ENCODE results near the gene PPP1R9A. TPM values are rescaled to one million over a fixed set of nuclear protein-coding genes. Genes with fewer than 3 reads are reported as not detected.

The PPP1R9A gene
- polyA plus RNA-seq, 3 donors: not detected

DNA sequence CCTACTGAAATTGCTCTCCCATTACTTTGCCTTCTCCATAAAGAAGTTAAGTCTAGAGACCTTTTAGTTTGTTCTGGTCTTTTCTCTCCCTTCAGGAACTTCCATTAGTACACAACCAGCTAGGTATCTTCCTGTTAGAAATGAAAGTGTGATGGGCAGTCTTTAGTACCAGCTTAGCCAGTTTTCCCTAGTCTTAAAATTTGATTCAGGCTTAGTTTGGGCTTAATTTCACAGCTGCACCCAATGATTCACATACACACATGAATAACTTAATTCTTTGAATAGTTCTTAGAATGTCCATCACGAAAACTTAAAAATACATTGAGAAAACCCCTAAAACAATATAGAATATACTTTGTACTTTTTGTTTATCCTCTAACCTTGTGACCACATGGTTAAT, 2.4 kb upstream of the PPP1R9A start:
- H3K79me2 ChIP-seq (ENCODE audit: insufficient read depth, low read length): no peaks in the 10 kb centered on the region
- peaks cover 0 to 6% of the 10 kb centered on the region in 2 donors for H3K9me3 ChIP-seq (replicated peaks in 1 of 2; ENCODE audit: control insufficient read depth in 1 of 2, insufficient read depth in 1 of 2, low read length in 2 of 2)
- peaks cover 0 to 9% (median 1%) of the 10 kb centered on the region in 7 donors for H3K9me3 Mint-ChIP-seq
- no peak overlapping the region for H3K4me3 Mint-ChIP-seq
- no peak overlapping the region for H3K27ac ChIP-seq (ENCODE audit: low read depth in 1 of 2, low read length in 2 of 2)
- no peaks in the 10 kb centered on the region for H3K36me3 Mint-ChIP-seq
- H3K4me2 ChIP-seq (replicated peaks; ENCODE audit: extremely low read depth, low read length, poor library complexity, severe bottlenecking): no peak overlapping the region
- DNase-seq: no peak
- H4K20me1 ChIP-seq (ENCODE audit: insufficient read depth, low read length): no peaks in the 10 kb centered on the region
- H2AFZ ChIP-seq (ENCODE audit: insufficient read depth, low read depth, low read length, poor library complexity, severe bottlenecking): no peak overlapping the region
- peaks cover 27 to 43% of the 10 kb centered on the region in 2 donors for H3K27me3 ChIP-seq (ENCODE audit: control insufficient read depth in 2 of 2, insufficient read depth in 2 of 2, low read length in 2 of 2)
- no peaks in the 10 kb centered on the region for H3K36me3 ChIP-seq (replicated peaks in 1 of 2; ENCODE audit: control insufficient read depth in 1 of 2, insufficient read depth in 2 of 2, low read length in 2 of 2)
- peaks cover 10% of the 10 kb centered on the region for H3K4me1 Mint-ChIP-seq
- no peak overlapping the region for H3K9ac ChIP-seq (ENCODE audit: insufficient read depth, low read length, poor library complexity, severe bottlenecking)
- intact Hi-C loops (cut with micrococcal nuclease): no loop called here
- H3K4me3 ChIP-seq (replicated peaks in 1 of 3; ENCODE audit: low read depth in 2 of 3, low read length in 3 of 3): no peak overlapping the region
- H3K27ac Mint-ChIP-seq: no peak overlapping the region
- no CpG with 5 or more reads among the region's 1 CpG for WGBS (ENCODE audit: insufficient coverage)
- H3K4me1 ChIP-seq (ENCODE audit: control insufficient read depth in 1 of 2, insufficient read depth in 2 of 2, low read length in 2 of 2): no peaks in the 10 kb centered on the region
- TF ChIP-seq, protein P1, sequence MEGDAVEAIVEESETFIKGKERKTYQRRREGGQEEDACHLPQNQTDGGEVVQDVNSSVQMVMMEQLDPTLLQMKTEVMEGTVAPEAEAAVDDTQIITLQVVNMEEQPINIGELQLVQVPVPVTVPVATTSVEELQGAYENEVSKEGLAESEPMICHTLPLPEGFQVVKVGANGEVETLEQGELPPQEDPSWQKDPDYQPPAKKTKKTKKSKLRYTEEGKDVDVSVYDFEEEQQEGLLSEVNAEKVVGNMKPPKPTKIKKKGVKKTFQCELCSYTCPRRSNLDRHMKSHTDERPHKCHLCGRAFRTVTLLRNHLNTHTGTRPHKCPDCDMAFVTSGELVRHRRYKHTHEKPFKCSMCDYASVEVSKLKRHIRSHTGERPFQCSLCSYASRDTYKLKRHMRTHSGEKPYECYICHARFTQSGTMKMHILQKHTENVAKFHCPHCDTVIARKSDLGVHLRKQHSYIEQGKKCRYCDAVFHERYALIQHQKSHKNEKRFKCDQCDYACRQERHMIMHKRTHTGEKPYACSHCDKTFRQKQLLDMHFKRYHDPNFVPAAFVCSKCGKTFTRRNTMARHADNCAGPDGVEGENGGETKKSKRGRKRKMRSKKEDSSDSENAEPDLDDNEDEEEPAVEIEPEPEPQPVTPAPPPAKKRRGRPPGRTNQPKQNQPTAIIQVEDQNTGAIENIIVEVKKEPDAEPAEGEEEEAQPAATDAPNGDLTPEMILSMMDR (IDR thresholded peaks at IDR 0.05): no peak
- peaks cover 29 to 39% (median 37%) of the 10 kb centered on the region in 3 donors for H3K27me3 Mint-ChIP-seq (ENCODE audit: low read depth in 3 of 3)

DNA sequence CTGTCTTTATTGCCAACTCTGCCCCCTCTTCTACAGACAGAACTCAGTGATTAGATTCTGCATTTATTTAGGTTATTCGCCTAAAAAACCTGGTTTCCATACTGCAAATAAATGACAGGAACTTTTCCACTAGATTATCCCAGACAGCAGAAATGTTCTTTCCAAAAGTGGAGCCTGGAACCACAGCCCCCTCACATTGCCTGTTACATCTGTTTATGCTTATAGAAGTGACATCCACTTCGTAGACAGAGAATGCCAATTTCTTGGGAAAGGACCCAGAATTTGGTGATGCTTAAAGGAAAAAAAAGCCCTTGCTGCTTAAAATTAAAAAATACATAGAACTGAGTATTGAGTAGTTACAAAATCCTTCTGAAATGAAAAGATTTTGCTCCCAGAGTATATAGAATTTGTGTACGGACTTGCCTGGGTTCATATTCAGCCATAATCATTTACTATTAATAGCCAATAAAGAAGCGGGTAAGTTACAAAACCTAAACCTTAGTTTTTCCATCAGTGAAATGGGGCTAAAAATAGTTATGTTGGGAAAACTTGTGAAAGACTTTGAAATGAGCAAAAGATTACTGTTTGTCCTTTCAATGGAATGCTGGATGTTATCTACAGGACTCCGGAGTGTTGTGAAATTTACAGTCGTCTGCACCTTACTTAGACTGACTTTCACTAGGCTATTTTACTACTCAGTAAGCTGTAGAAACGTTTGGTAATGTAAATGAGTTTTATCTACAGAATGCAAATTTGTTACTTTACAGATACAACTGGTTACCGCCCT, 1.1 kb upstream of the PPP1R9A start:
- H3K9me3 Mint-ChIP-seq: peaks cover 0 to 9% (median 1%) of the 10 kb centered on the region in 7 donors
- H2AFZ ChIP-seq (ENCODE audit: insufficient read depth, low read depth, low read length, poor library complexity, severe bottlenecking): no peak overlapping the region
- H3K27ac ChIP-seq (ENCODE audit: low read depth in 1 of 2, low read length in 2 of 2): no peak overlapping the region
- no peak overlapping the region for H3K27ac Mint-ChIP-seq
- WGBS (ENCODE audit: insufficient coverage): 88% methylated on average over 1 of the region's 8 CpGs
- no peak overlapping the region for H3K9ac ChIP-seq (ENCODE audit: insufficient read depth, low read length, poor library complexity, severe bottlenecking)
- no peak for DNase-seq
- H4K20me1 ChIP-seq (ENCODE audit: insufficient read depth, low read length): no peaks in the 10 kb centered on the region
- H3K79me2 ChIP-seq (ENCODE audit: insufficient read depth, low read length): no peaks in the 10 kb centered on the region
- H3K4me1 ChIP-seq (ENCODE audit: control insufficient read depth in 1 of 2, insufficient read depth in 2 of 2, low read length in 2 of 2): no peaks in the 10 kb centered on the region
- no peak overlapping the region for H3K4me3 Mint-ChIP-seq
- TF ChIP-seq, protein P1 (IDR thresholded peaks at IDR 0.05): no peak
- no peak overlapping the region for H3K4me2 ChIP-seq (replicated peaks; ENCODE audit: extremely low read depth, low read length, poor library complexity, severe bottlenecking)
- H3K4me1 Mint-ChIP-seq: peaks cover 10% of the 10 kb centered on the region
- peaks cover 0 to 6% of the 10 kb centered on the region in 2 donors for H3K9me3 ChIP-seq (replicated peaks in 1 of 2; ENCODE audit: control insufficient read depth in 1 of 2, insufficient read depth in 1 of 2, low read length in 2 of 2)
- no peak overlapping the region for H3K4me3 ChIP-seq (replicated peaks in 1 of 3; ENCODE audit: low read depth in 2 of 3, low read length in 3 of 3)
- no peaks in the 10 kb centered on the region for H3K36me3 Mint-ChIP-seq
- intact Hi-C loops (cut with micrococcal nuclease): no loop called here
- no peaks in the 10 kb centered on the region for H3K36me3 ChIP-seq (replicated peaks in 1 of 2; ENCODE audit: control insufficient read depth in 1 of 2, insufficient read depth in 2 of 2, low read length in 2 of 2)
- peaks cover 37 to 44% of the 10 kb centered on the region in 2 donors for H3K27me3 ChIP-seq (ENCODE audit: control insufficient read depth in 2 of 2, insufficient read depth in 2 of 2, low read length in 2 of 2)
- peaks cover 29 to 45% (median 44%) of the 10 kb centered on the region in 3 donors for H3K27me3 Mint-ChIP-seq (ENCODE audit: low read depth in 3 of 3)
